PC-3 (cell line): ENCODE data around the gene COL1A1. TPM values are rescaled to one million over a fixed set of nuclear protein-coding genes. Genes with fewer than 3 reads are reported as not detected.

Experiments
- ATAC-seq: fragments of 200-7000 bp; cut with Tn5 transposase; 2 replicates; pipeline ENCODE4 v1.9.1; 2020; ENCODE audit warnings: mild to moderate bottlenecking, moderate library complexity
- BruUV-seq: library from RNA; stranded (reverse); fragments of 400-500 nt; replicated peaks from 2 replicates; lab custom pipeline; 2021; lab: Mats Ljungman, UMichigan
- CTCF ChIA-PET: fragments of 300-600 bp; sonication (Branson Sonifier 250); formaldehyde crosslinking; loops from one replicate; lab custom pipeline; 2022; ENCODE audit warnings: antibody characterized with exemption; lab: Charles Lee
- POLR2A ChIA-PET: fragments of 300-600 bp; sonication (Branson Sonifier 250); formaldehyde crosslinking; loops from one replicate; lab custom pipeline; 2022; ENCODE audit warnings: antibody characterized with exemption; ENCODE audit not compliant: unreplicated experiment; lab: Charles Lee
- DNase-seq: peaks from one replicate; pipeline ENCODE4 v3.0.0-alpha.2; 2015
- H2AFZ ChIP-seq: fragments of 300-600 bp; sonication (generic); 2 replicates; pipeline ENCODE4 v1.6.0; 2016; ENCODE audit warnings: antibody characterized with exemption, low read length
- H3F3A ChIP-seq: fragments of 300-600 bp; sonication (generic); one replicate; pipeline ENCODE4 v1.6.0; 2017; ENCODE audit warnings: antibody characterized with exemption, low read length, control low read depth, mild to moderate bottlenecking; ENCODE audit not compliant: unreplicated experiment
- H3K27ac ChIP-seq: fragments of 300-600 bp; sonication (generic); 2 replicates; pipeline ENCODE4 v1.5.1; 2016; ENCODE audit warnings: mild to moderate bottlenecking, low read length
- H3K27me3 ChIP-seq: fragments of 300-600 bp; sonication (generic); 2 replicates; pipeline ENCODE4 v1.6.1; 2016; ENCODE audit warnings: low read length, mixed read lengths
- H3K36me3 ChIP-seq: fragments of 300-600 bp; sonication (generic); 2 replicates; pipeline ENCODE4 v1.6.1; 2016; ENCODE audit warnings: low read depth, mixed run types, low read length, mixed read lengths
- H3K4me1 ChIP-seq: fragments of 300-600 bp; sonication (generic); 2 replicates; pipeline ENCODE4 v1.5.1; 2016; ENCODE audit warnings: low read length; ENCODE audit not compliant: insufficient read depth
- H3K4me2 ChIP-seq: fragments of 300-600 bp; sonication (generic); 2 replicates; pipeline ENCODE4 v1.6.0; 2016; ENCODE audit warnings: low read length
- H3K4me3 ChIP-seq: fragments of 300-600 bp; sonication (generic); 2 replicates; pipeline ENCODE4 v1.5.1; 2016; ENCODE audit warnings: mild to moderate bottlenecking, low read length, mixed read lengths
- H3K79me2 ChIP-seq: fragments of 300-600 bp; sonication (generic); 2 replicates; pipeline ENCODE4 v1.6.1; 2017; ENCODE audit warnings: low read length, mixed read lengths
- H3K9ac ChIP-seq: fragments of 300-600 bp; sonication (generic); 2 replicates; pipeline ENCODE4 v1.6.0; 2016; ENCODE audit warnings: mild to moderate bottlenecking, low read length
- H3K9me2 ChIP-seq: fragments of 300-600 bp; sonication (generic); replicated peaks from 2 replicates; pipeline ENCODE4 v1.6.1; 2016; ENCODE audit warnings: mixed run types, low read length, mixed read lengths
- H3K9me3 ChIP-seq: fragments of 300-600 bp; sonication (generic); 2 replicates; pipeline ENCODE4 v1.6.1; 2016; ENCODE audit warnings: low read length, mixed read lengths
- H4K20me1 ChIP-seq: fragments of 300-600 bp; sonication (generic); 2 replicates; pipeline ENCODE4 v1.6.1; 2016; ENCODE audit warnings: low read length, mixed read lengths
- CTCF ChIP-seq: fragments of 300-600 bp; sonication (generic); conservative IDR thresholded peaks from 2 replicates; pipeline ENCODE4 v1.5.1; 2017; ENCODE audit warnings: antibody characterized with exemption, low read depth, mild to moderate bottlenecking, low read length
- EZH2 ChIP-seq: fragments of 300-600 bp; sonication (generic); IDR thresholded peaks from one replicate; pipeline ENCODE4 v1.6.1; 2017; ENCODE audit warnings: antibody characterized with exemption, mild to moderate bottlenecking, low read length; ENCODE audit not compliant: unreplicated experiment
- EZH2phosphoT487 ChIP-seq: fragments of 300-600 bp; sonication (generic); IDR thresholded peaks from 2 replicates; pipeline ENCODE4 v1.6.1; 2018; ENCODE audit warnings: mild to moderate bottlenecking, antibody characterized with exemption, low read length, borderline replicate concordance
- intact Hi-C: fragments of 100-400 bp; cut with micrococcal nuclease; formaldehyde crosslinking; loops from 2 replicates; pipeline ENCODE4 v1.9.0; 2023
- total RNA-seq: library from RNA; depleted of rRNA; stranded (reverse); fragments of >200 nt; gene quantifications from 2 replicates; pipeline ENCODE4 v1.2.3, GENCODE V29; 2014

COL1A1 gene
- total RNA-seq, 1 experiment from 2014 or later = 30.6 TPM

- ATAC-seq = no peak
- peaks cover 22% of the 10 kb centered on the region for H3K4me1 ChIP-seq
These were observed 55.8 kb downstream of the COL1A1 start for GRCh38 chr17:50145532-50146229.

DNA sequence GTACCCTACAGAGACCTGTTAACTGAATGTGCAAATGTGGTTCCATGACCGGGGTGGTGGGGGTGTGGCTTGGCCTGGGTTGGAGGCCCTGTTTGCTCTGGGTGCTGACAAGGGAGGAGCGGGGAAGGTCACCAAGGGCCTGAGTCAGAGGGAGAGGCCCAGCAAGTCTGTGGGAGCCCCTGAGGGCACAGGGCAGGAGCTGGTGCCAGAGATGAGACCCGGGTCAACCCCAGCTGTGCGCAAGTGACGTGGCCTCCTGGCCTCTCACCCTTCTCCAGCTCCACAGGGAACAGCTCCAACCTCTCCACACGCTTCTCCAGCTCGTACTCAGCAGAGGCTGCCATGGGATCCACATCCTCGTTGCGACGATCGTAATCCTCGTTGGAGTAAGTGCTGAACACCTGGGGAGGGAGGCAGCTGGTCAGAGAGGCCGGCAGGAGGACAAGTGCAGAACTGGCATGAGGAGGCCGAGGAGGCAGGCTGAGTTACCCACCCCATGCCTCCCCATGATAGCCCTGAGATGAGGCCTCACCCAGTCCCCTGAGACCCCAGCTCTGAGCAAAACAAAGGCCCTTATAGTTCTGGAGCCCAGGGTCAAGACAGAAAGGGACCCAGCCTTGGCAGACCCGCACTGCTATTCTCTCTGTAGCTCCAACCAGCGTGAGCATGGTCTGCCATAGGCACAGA lies 56.4 kb downstream of the COL1A1 start:
- H3K27me3 ChIP-seq = no peaks in the 10 kb centered on the region
- H3K79me2 ChIP-seq = peaks cover 52% of the 10 kb centered on the region
- intact Hi-C loops = no loop called here
- POLR2A ChIA-PET = no interaction called here
- H3K9ac ChIP-seq = no peak overlapping the region
- DNase-seq (no peak), ATAC-seq (no peak)
- H3K9me2 ChIP-seq = no peaks in the 10 kb centered on the region
- no peak overlapping the region for H2AFZ ChIP-seq
- H4K20me1 ChIP-seq = peaks cover 43% of the 10 kb centered on the region
- H3K4me2 ChIP-seq = no peak overlapping the region
- peaks cover 44% of the 10 kb centered on the region for H3K36me3 ChIP-seq
- TF ChIP-seq EZH2phosphoT487 = no peak
- H3K4me1 ChIP-seq = peaks cover 22% of the 10 kb centered on the region
- no peaks in the 10 kb centered on the region for H3F3A ChIP-seq
- BruUV-seq = no TSS peak
- no peak overlapping the region for H3K27ac ChIP-seq
- H3K9me3 ChIP-seq = no peaks in the 10 kb centered on the region
- CTCF ChIA-PET = no interaction called here
- no peak overlapping the region for H3K4me3 ChIP-seq

More at GRCh38 chr17:50145532-50146229, 55.8 kb downstream of the COL1A1 start:
- ChIA-PET POLR2A (no interaction called here), CTCF (no interaction called here)
- no peak for DNase-seq
- Histone ChIP-seq H3K4me2 (no peak overlapping the region), H3K9ac (no peak overlapping the region), H2AFZ (no peak overlapping the region), H4K20me1 (peaks cover 38% of the 10 kb centered on the region), H3K9me3 (no peaks in the 10 kb centered on the region), H3K4me3 (no peak overlapping the region), H3F3A (no peaks in the 10 kb centered on the region), H3K36me3 (peaks cover 38% of the 10 kb centered on the region), H3K79me2 (peaks cover 58% of the 10 kb centered on the region), H3K27me3 (no peaks in the 10 kb centered on the region), H3K9me2 (no peaks in the 10 kb centered on the region), H3K27ac (no peak overlapping the region)
- no TSS peak for BruUV-seq
- intact Hi-C loops = no loop called here
- TF ChIP-seq EZH2 (no peak), EZH2phosphoT487 (no peak), CTCF (no peak)

DNA sequence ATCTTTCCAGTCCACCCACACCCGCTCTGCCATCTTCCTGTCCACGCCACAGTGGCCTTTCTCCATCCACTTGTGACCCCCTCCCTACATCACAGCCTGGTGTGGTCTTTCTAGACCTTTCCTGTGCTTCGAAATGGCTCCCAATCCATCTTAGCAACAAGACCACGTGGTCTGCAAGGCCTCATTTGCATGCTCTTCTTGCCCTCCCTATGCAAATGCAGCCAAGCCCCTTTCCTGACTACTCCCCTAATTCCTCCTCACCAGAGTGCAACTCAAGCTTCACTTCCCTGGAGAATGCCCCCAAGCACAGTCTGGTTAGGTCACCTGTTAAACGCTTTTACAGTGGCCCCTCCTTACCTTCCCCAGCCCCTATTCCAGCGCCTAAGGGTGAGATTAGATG lies 57.1 kb downstream of the COL1A1 start:
- CTCF ChIA-PET = no interaction called here

More for the DNA sequence above, 57.1 kb downstream of the COL1A1 start:
- POLR2A ChIA-PET = no interaction called here
- Histone ChIP-seq H3F3A (no peaks in the 10 kb centered on the region), H3K79me2 (peaks cover 45% of the 10 kb centered on the region), H3K27me3 (no peaks in the 10 kb centered on the region), H2AFZ (no peak overlapping the region), H3K27ac (no peak overlapping the region), H3K9me2 (no peaks in the 10 kb centered on the region), H3K36me3 (peaks cover 49% of the 10 kb centered on the region), H4K20me1 (peaks cover 43% of the 10 kb centered on the region), H3K9ac (no peak overlapping the region), H3K9me3 (no peaks in the 10 kb centered on the region), H3K4me3 (no peak overlapping the region), H3K4me1 (peaks cover 22% of the 10 kb centered on the region), H3K4me2 (no peak overlapping the region)
- intact Hi-C loops = no loop called here
- BruUV-seq = no TSS peak
- no peak for ATAC-seq
- no peak for DNase-seq
- no peak for TF ChIP-seq CTCF
- TF ChIP-seq EZH2phosphoT487 = no peak
- TF ChIP-seq EZH2 = no peak
